Measurements from ENCODE around the gene HMGN4. TPM values are rescaled to one million over a fixed set of nuclear protein-coding genes. Genes with fewer than 3 reads are reported as not detected.

HMGN4 gene
- total and polyA plus RNA-seq, 9 of the 15 experiments (the other 6 are each of a cell fraction or from before 2014, with no cell fraction given) = 35.4 to 134 (median 94.1) TPM

DNA sequence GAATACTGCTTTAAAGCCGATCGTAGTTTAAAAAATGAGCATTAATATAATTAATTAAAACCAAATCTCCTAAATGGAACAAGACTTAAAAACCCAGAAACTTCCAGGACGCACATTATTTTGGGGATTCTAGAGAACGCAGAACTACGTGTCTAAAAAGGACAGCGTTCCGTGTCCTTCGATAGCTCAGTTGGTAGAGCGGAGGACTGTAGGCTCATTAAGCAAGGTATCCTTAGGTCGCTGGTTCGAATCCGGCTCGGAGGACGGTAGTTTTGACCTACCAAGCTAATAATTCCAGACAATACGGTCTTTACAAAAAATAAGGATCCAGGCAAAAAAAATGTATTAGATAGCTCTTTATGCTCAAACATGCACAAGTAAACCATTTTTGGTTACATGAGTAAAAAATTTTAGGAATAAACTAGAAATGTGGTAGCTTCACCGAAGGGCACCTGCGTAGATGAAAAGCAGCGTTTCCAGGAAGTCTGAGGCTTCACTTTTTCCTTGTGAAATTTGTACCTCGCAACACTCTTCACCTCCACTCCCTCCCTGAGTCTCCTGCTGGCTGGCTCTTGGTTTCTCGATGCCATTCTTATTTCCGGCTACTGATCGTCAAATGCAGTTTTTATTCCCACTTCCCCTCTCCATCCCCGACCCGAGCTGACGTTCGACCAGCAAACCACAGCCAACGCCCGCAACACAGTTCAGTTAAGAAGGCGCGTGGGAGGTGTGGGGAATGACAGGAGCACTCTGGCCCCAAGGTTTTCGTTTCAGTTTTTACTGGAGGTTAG, 39.0 kb downstream of the HMGN4 start (continued):
- TF ChIP-seq, protein P1, sequence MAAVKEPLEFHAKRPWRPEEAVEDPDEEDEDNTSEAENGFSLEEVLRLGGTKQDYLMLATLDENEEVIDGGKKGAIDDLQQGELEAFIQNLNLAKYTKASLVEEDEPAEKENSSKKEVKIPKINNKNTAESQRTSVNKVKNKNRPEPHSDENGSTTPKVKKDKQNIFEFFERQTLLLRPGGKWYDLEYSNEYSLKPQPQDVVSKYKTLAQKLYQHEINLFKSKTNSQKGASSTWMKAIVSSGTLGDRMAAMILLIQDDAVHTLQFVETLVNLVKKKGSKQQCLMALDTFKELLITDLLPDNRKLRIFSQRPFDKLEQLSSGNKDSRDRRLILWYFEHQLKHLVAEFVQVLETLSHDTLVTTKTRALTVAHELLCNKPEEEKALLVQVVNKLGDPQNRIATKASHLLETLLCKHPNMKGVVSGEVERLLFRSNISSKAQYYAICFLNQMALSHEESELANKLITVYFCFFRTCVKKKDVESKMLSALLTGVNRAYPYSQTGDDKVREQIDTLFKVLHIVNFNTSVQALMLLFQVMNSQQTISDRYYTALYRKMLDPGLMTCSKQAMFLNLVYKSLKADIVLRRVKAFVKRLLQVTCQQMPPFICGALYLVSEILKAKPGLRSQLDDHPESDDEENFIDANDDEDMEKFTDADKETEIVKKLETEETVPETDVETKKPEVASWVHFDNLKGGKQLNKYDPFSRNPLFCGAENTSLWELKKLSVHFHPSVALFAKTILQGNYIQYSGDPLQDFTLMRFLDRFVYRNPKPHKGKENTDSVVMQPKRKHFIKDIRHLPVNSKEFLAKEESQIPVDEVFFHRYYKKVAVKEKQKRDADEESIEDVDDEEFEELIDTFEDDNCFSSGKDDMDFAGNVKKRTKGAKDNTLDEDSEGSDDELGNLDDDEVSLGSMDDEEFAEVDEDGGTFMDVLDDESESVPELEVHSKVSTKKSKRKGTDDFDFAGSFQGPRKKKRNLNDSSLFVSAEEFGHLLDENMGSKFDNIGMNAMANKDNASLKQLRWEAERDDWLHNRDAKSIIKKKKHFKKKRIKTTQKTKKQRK (IDR thresholded peaks at IDR 0.05; ENCODE audit: borderline replicate concordance, low read depth, low read length) = 0 out of 2 replicates have a peak, but pooled peaks have one; percentile 10
- TF ChIP-seq, protein P2, sequence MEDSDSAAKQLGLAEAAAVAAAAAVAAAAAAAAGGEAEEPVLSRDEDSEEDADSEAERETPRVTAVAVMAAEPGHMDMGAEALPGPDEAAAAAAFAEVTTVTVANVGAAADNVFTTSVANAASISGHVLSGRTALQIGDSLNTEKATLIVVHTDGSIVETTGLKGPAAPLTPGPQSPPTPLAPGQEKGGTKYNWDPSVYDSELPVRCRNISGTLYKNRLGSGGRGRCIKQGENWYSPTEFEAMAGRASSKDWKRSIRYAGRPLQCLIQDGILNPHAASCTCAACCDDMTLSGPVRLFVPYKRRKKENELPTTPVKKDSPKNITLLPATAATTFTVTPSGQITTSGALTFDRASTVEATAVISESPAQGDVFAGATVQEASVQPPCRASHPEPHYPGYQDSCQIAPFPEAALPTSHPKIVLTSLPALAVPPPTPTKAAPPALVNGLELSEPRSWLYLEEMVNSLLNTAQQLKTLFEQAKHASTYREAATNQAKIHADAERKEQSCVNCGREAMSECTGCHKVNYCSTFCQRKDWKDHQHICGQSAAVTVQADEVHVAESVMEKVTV (CRISPR knock-in tag; IDR thresholded peaks at IDR 0.05) = no peak; the same call in 1 of the 2 replicates
- TF ChIP-seq, protein P3, sequence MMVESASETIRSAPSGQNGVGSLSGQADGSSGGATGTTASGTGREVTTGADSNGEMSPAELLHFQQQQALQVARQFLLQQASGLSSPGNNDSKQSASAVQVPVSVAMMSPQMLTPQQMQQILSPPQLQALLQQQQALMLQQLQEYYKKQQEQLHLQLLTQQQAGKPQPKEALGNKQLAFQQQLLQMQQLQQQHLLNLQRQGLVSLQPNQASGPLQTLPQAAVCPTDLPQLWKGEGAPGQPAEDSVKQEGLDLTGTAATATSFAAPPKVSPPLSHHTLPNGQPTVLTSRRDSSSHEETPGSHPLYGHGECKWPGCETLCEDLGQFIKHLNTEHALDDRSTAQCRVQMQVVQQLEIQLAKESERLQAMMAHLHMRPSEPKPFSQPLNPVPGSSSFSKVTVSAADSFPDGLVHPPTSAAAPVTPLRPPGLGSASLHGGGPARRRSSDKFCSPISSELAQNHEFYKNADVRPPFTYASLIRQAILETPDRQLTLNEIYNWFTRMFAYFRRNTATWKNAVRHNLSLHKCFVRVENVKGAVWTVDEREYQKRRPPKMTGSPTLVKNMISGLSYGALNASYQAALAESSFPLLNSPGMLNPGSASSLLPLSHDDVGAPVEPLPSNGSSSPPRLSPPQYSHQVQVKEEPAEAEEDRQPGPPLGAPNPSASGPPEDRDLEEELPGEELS (CRISPR knock-in tag; IDR thresholded peaks at IDR 0.05; ENCODE audit: borderline replicate concordance) = peak; percentile 95; the same call in 1 of the 2 replicates
- TF ChIP-seq ASH1L (IDR thresholded peaks at IDR 0.05; ENCODE audit: borderline replicate concordance, low read depth, partially characterized antibody) (no peak), KDM1A (IDR thresholded peaks at IDR 0.05) (peak in 1 of 2 experiments; percentile 32; a peak in 1 of 4 replicates), RFX7 (CRISPR knock-in tag; IDR thresholded peaks at IDR 0.05) (peak; percentile 59; the same call in 1 of the 2 replicates), GABPB1 (CRISPR knock-in tag; IDR thresholded peaks at IDR 0.05) (peak; percentile 45; the same call in 1 of the 2 replicates), MAZ (CRISPR knock-in tag; conservative IDR thresholded peaks at IDR 0.05 in 1 of 2, IDR thresholded peaks at IDR 0.05 in 1 of 2) (peak in 1 of 2 experiments; percentile 45; a peak in 1 of 4 replicates), CCNT2 (IDR thresholded peaks at IDR 0.05; ENCODE audit: borderline replicate concordance, extremely low read depth, insufficient read length, low read depth, low read length) (no peak), ZSCAN29 (IDR thresholded peaks at IDR 0.05) (peak; percentile 86), ZNF644 (tag; IDR thresholded peaks at IDR 0.05; ENCODE audit: low read depth) (0 out of 2 replicates have a peak, but pooled peaks have one; percentile 15), NRF1 (conservative IDR thresholded peaks at IDR 0.05 in 1 of 2, IDR thresholded peaks at IDR 0.05 in 1 of 2) (peak; percentile 75), PHF8 (IDR thresholded peaks at IDR 0.05; ENCODE audit: borderline replicate concordance, low read length) (0 out of 2 replicates have a peak, but pooled peaks have one; percentile 0), MCM3 (IDR thresholded peaks at IDR 0.05) (no peak), TARDBP (IDR thresholded peaks at IDR 0.05) (0 out of 2 replicates have a peak, but pooled peaks have one; percentile 28), HDAC2 (IDR thresholded peaks at IDR 0.05) (0 out of 2 replicates have a peak, but pooled peaks have one; percentile 29), FOXP1 (CRISPR knock-in tag; IDR thresholded peaks at IDR 0.05) (peak; percentile 95; the same call in 1 of the 2 replicates), EGR1 (conservative IDR thresholded peaks at IDR 0.05) (peak; percentile 89)

Data from K562 (cell line).